MCF 10A (cell line): ENCODE results near the gene TRAPPC3. TPM values are rescaled to one million over a fixed set of nuclear protein-coding genes. Genes with fewer than 3 reads are reported as not detected.

ENCODE experiments used
- BruUV-seq: library from RNA; stranded (reverse); fragments of 400-500 nt; replicated peaks from 2 replicates; lab custom pipeline; 2021; lab: Mats Ljungman, UMichigan
- CTCF ChIA-PET: fragments of 300-600 bp; sonication (Branson Sonifier 250); formaldehyde crosslinking; extraction: SDS; loops from one replicate; lab custom pipeline; 2021; ENCODE audit warnings: antibody characterized with exemption, inconsistent platforms; lab: Yijun Ruan, JAX
- POLR2A ChIA-PET: fragments of 300-600, 350-650 bp; sonication (Branson Sonifier 250); formaldehyde crosslinking; extraction: SDS; loops from one replicate; lab custom pipeline; 2020; ENCODE audit warnings: antibody characterized with exemption, inconsistent platforms; lab: Yijun Ruan, JAX
- DNase-seq: peaks from one replicate; pipeline ENCODE4 v3.0.0-alpha.2; 2018; ENCODE audit not compliant: unreplicated experiment
- H3K27ac Mint-ChIP-seq: one replicate; pipeline ENCODE4 v1.8.0; 2022; ENCODE audit warnings: mild to moderate bottlenecking, low read depth, mixed read lengths; ENCODE audit not compliant: unreplicated experiment
- H3K27me3 Mint-ChIP-seq: one replicate; pipeline ENCODE4 v1.8.0; 2022; ENCODE audit warnings: mixed read lengths; ENCODE audit not compliant: insufficient read depth, unreplicated experiment
- H3K36me3 Mint-ChIP-seq: one replicate; pipeline ENCODE4 v1.8.0; 2022; ENCODE audit warnings: mild to moderate bottlenecking, moderate library complexity, mixed read lengths; ENCODE audit not compliant: insufficient read depth, unreplicated experiment
- H3K4me1 Mint-ChIP-seq: one replicate; pipeline ENCODE4 v1.8.0; 2022; ENCODE audit warnings: mixed read lengths; ENCODE audit not compliant: insufficient read depth, unreplicated experiment
- H3K4me3 Mint-ChIP-seq: one replicate; pipeline ENCODE4 v1.8.0; 2022; ENCODE audit warnings: mild to moderate bottlenecking, moderate library complexity, mixed read lengths; ENCODE audit not compliant: unreplicated experiment
- H3K9me3 Mint-ChIP-seq: one replicate; pipeline ENCODE4 v1.8.0; 2022; ENCODE audit warnings: mixed read lengths; ENCODE audit not compliant: unreplicated experiment
- CTCF ChIP-seq: fragments of 200-600 bp; IDR thresholded peaks from one replicate; pipeline ENCODE4 v1.8.0; 2022; ENCODE audit warnings: antibody characterized with exemption, mild to moderate bottlenecking; ENCODE audit not compliant: unreplicated experiment
- intact Hi-C: fragments of 100-400 bp; cut with micrococcal nuclease; formaldehyde crosslinking; loops from 2 replicates; pipeline ENCODE4 v1.14.1; 2022
- total RNA-seq: library from RNA; stranded (reverse); gene quantifications from 2 replicates; pipeline ENCODE4 v1.2.3, GENCODE V29; 2022

Gene TRAPPC3
- total RNA-seq, 1 experiment from 2014 or later, result 72.8 TPM

GRCh38 chr1:36118447-36119204 is 30.7 kb downstream of the TRAPPC3 start:
- Mint-ChIP-seq H3K4me3 (no peak overlapping the region), H3K36me3 (no peaks in the 10 kb centered on the region), H3K27me3 (peaks cover 8% of the 10 kb centered on the region), H3K4me1 (no peaks in the 10 kb centered on the region), H3K9me3 (no peaks in the 10 kb centered on the region), H3K27ac (no peak overlapping the region)
- TF ChIP-seq CTCF, result no peak
- no TSS peak for BruUV-seq
- intact Hi-C loops, result no loop called here
- DNase-seq, result no peak
- CTCF ChIA-PET, result interaction anchor here (0.7 to 1.7 kb wide), 4 partner anchors 9 to 31 kb away, joined by 3 to 5 read pairs (median 4); no protein-coding TSS in a partner anchor
- POLR2A ChIA-PET, result interaction anchor here (0.6 to 1.3 kb wide), 5 partner anchors 12 to 78 kb away, joined by 3 to 4 read pairs (median 3); partner anchors contain the start of gene TRAPPC3

- POLR2A ChIA-PET, result no interaction called here
- no peak for DNase-seq
- H3K4me3 Mint-ChIP-seq, result no peak overlapping the region
- intact Hi-C loops, result no loop called here
- H3K27ac Mint-ChIP-seq, result no peak overlapping the region
- no TSS peak for BruUV-seq
- CTCF ChIA-PET, result interaction anchor here (0.8 to 1.3 kb wide), 3 partner anchors 18 to 101 kb away, joined by 3 to 4 read pairs (median 3); no protein-coding TSS in a partner anchor
- no peaks in the 10 kb centered on the region for H3K27me3 Mint-ChIP-seq
- H3K36me3 Mint-ChIP-seq, result no peaks in the 10 kb centered on the region
- H3K9me3 Mint-ChIP-seq, result no peaks in the 10 kb centered on the region
- TF ChIP-seq CTCF, result no peak
- no peaks in the 10 kb centered on the region for H3K4me1 Mint-ChIP-seq
Observed at GRCh38 chr1:36116901-36117300, 32.4 kb downstream of the TRAPPC3 start.

GRCh38 chr1:36115931-36116330 is 33.4 kb downstream of the TRAPPC3 start:
- no peak for TF ChIP-seq CTCF
- no peak overlapping the region for H3K4me3 Mint-ChIP-seq
- BruUV-seq, result no TSS peak
- H3K27me3 Mint-ChIP-seq, result no peaks in the 10 kb centered on the region
- DNase-seq, result no peak
- no peak overlapping the region for H3K27ac Mint-ChIP-seq
- H3K9me3 Mint-ChIP-seq, result no peaks in the 10 kb centered on the region
- ChIA-PET CTCF (interaction anchor here (0.6 to 2.0 kb wide), 4 partner anchors 9 to 136 kb away, joined by 3 to 5 read pairs (median 4); no protein-coding TSS in a partner anchor), POLR2A (no interaction called here)
- intact Hi-C loops, result no loop called here
- no peaks in the 10 kb centered on the region for H3K4me1 Mint-ChIP-seq
- H3K36me3 Mint-ChIP-seq, result no peaks in the 10 kb centered on the region

- intact Hi-C loops, result no loop called here
- no TSS peak for BruUV-seq
- no peaks in the 10 kb centered on the region for H3K4me1 Mint-ChIP-seq
- POLR2A ChIA-PET, result no interaction called here
- no peak for DNase-seq
- H3K27ac Mint-ChIP-seq, result no peak overlapping the region
- no peaks in the 10 kb centered on the region for H3K36me3 Mint-ChIP-seq
- H3K27me3 Mint-ChIP-seq, result no peaks in the 10 kb centered on the region
- H3K9me3 Mint-ChIP-seq, result no peaks in the 10 kb centered on the region
- no peak overlapping the region for H3K4me3 Mint-ChIP-seq
- no peak for TF ChIP-seq CTCF
- CTCF ChIA-PET, result interaction anchor here (0.7 to 2.0 kb wide), 3 partner anchors 15 to 72 kb away, joined by 3 to 5 read pairs (median 3); no protein-coding TSS in a partner anchor
Observed at GRCh38 chr1:36115200-36115669, 34.1 kb downstream of the TRAPPC3 start.
